Activated naive CD4-positive, alpha-beta T cell treated with anti-CD3 and anti-CD28 coated beads, Interleukin-2, amount 50 U/mL, for 24 hours (primary cell): ENCODE results near the gene HAUS5.
"Not testable (repeated sequence)": the region's sequence is repeated elsewhere in the genome, so short reads cannot be mapped to it uniquely, and the experiment has no call there.

Experiments used
- H3K27ac Mint-ChIP-seq: one replicate; pipeline ENCODE4 v1.8.0; 2021; ENCODE audit warnings: mild to moderate bottlenecking, mixed read lengths
- H3K27me3 Mint-ChIP-seq: one replicate; pipeline ENCODE4 v1.8.0; 2021; ENCODE audit warnings: mixed read lengths
- H3K36me3 Mint-ChIP-seq: one replicate; pipeline ENCODE4 v1.8.0; 2021; ENCODE audit warnings: mixed read lengths
- H3K4me1 Mint-ChIP-seq: one replicate; pipeline ENCODE4 v1.8.0; 2021; ENCODE audit warnings: mixed read lengths
- H3K4me3 Mint-ChIP-seq: one replicate; pipeline ENCODE4 v1.8.0; 2021; ENCODE audit warnings: mild to moderate bottlenecking, mixed read lengths
- H3K9me3 Mint-ChIP-seq: one replicate; pipeline ENCODE4 v1.8.0; 2021; ENCODE audit warnings: mixed read lengths

Gene HAUS5

DNA sequence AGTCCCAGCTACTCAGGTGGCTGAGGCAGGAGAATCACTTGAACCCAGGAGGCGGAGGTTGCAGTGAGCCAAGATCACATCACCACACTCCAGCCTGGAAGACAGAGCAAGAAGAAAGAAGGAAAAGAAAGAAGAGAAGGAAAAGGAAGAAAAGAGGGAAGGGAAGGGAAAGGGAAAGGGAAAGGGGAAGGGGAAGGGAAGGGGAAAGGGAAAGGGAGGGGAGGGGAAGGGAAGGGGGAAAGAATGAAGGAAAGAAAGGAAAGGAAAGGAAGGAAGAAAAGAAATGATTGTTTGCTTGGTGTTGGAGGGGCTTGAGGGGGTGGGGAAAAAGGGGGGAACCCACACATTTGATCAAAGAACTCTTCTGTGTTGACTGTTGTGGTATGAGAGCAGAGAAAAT is 16.6 kb upstream of the HAUS5 start:
- Mint-ChIP-seq H3K4me1 (no peaks in the 10 kb centered on the region), H3K27ac (no peak overlapping the region), H3K27me3 (peaks cover 3% of the 10 kb centered on the region), H3K4me3 (no peak overlapping the region), H3K9me3 (no peaks in the 10 kb centered on the region), H3K36me3 (no peaks in the 10 kb centered on the region)

DNA sequence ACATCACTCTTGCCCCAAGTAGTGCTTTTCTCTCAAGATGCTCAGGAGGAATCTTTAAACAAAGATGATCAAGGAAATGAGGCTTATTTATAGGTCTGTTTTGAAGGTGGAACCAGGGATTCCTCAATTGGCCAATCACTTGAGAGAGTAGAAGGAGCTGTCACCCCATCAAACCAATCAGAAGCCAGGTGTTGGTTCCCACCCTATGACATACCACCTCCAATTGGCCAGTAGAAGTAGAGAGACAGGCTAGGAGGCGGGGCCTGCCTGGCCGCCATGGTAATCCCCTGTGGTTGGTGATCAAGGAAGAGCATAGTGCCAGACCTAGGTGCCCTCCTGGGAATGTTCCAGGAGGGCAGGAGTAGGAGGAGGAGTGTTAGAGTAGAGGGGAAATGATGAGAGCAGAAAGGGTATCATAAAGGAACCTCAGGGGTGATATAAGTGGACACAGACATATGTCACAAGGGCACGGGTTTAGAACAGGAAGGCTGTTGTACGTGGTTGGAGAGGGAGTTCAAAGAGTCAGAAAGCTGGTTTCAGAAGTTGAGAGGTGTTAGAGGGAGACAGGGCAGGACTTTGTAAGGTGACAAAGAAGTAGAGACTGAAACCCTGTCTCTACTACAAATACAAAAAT is 16.1 kb upstream of the HAUS5 start:
- no peak overlapping the region for H3K4me3 Mint-ChIP-seq
- H3K9me3 Mint-ChIP-seq: no peaks in the 10 kb centered on the region
- H3K4me1 Mint-ChIP-seq: no peaks in the 10 kb centered on the region
- H3K27ac Mint-ChIP-seq: no peak overlapping the region
- H3K27me3 Mint-ChIP-seq: peaks cover 3% of the 10 kb centered on the region
- H3K36me3 Mint-ChIP-seq: no peaks in the 10 kb centered on the region

DNA sequence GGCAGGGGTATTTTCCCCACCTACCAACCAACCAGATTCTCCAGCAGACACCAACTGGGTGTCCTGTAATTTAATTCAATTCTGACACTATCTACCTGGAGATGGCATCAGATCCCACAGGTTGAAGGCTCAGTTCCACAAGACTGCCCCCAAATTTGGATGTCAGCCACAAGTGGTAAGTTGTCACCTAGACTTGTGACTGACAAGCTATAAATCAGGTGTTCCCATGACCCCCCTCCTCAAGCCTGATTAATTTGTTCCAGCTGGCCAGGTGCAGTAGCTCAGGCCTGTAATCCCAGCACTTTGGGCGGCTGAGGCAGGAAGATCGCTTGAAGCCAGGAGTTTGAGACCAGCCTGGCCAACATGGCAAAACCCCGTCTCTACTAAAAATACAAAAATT is 10.6 kb upstream of the HAUS5 start:
- Mint-ChIP-seq H3K27me3 (peaks cover 2% of the 10 kb centered on the region), H3K4me1 (no peaks in the 10 kb centered on the region), H3K4me3 (no peak overlapping the region), H3K36me3 (no peaks in the 10 kb centered on the region), H3K27ac (no peak overlapping the region), H3K9me3 (no peaks in the 10 kb centered on the region)

DNA sequence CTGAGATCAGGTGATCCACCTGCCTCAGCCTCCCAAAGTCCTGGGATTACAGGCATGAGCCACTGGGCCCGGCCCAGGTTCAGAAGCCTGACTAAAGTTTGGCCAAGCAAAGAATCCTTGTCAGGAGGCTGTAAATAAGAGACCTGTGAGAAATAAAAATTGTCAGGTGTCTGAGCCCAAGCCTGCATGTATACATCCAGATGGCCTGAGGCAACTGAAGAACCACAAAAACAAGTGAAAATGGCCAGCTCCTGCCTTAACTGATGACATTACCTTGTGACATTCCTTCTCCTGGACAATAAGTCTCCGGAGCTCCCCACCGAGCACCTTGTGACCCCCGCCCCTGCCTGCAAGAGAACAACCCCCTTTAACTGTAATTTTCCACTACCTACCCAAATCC is 8.1 kb upstream of the HAUS5 start:
- H3K27me3 Mint-ChIP-seq, H3K4me3 Mint-ChIP-seq, H3K4me1 Mint-ChIP-seq, H3K9me3 Mint-ChIP-seq, H3K36me3 Mint-ChIP-seq, H3K27ac Mint-ChIP-seq: not testable (repeated sequence)

DNA sequence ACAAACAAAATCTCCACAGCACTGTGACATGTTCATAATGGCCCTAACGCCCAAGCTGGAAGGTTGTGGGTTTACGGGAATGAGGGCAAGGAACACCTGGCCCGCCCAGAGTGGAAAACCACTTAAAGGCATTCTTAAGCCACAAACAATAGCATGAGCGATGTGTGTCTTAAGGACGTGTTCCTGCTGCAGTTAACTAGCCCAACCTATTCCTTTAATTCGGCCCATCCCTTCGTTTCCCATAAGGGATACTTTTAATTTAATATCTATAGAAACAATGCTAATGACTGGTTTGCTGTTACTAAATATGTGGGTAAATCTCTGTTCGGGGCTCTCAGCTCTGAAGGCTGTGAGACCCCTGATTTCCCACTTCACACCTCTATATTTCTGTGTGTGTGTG is 5.4 kb upstream of the HAUS5 start:
- not testable (repeated sequence) for H3K36me3 Mint-ChIP-seq, H3K9me3 Mint-ChIP-seq, H3K27ac Mint-ChIP-seq, H3K27me3 Mint-ChIP-seq, H3K4me3 Mint-ChIP-seq
- H3K4me1 Mint-ChIP-seq: peaks cover 21% of the 10 kb centered on the region

DNA sequence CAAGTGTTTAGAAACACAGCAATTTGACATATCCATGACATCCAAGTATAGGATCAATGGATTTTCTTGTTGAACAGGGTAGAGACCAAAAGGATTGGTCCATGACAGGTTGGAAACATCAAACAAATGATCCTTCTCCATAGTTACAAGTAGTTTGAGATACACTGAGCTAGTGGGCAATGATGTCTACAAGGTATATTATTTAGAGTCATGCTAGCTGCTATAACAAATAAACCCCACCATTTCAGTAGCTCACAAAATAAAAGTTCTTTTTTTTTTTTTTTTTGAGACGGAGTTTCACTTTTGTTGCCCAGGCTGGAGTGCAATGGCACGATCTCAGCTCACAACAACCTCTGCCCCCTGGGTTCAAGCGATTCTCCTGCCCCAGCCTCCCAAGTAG is 4.9 kb upstream of the HAUS5 start:
- Mint-ChIP-seq H3K27ac (no peak overlapping the region), H3K4me3 (no peak overlapping the region), H3K36me3 (no peaks in the 10 kb centered on the region), H3K27me3 (no peaks in the 10 kb centered on the region), H3K9me3 (peaks cover 6% of the 10 kb centered on the region), H3K4me1 (peaks cover 25% of the 10 kb centered on the region)

DNA sequence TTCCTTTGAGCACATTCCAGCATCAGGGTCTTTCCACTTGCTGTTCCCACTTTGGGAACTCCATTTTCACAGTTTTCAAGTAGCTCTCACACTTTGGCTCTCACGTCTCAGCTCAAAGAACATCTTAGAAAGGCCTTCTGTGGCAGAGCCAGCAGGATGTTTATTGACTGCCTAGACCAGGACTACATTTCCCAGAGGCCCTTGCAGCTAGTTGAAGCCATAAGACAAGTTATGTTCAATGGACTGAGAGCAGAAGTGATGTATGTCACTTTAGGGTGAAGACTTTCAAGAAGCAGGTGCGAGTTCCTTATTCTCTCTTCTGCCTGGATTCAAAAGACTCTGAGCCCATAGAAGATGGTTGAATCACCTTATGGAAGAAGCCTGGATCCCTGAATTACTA is 4.3 kb upstream of the HAUS5 start:
- Mint-ChIP-seq H3K4me1 (peaks cover 25% of the 10 kb centered on the region), H3K36me3 (no peaks in the 10 kb centered on the region), H3K4me3 (no peak overlapping the region), H3K9me3 (peaks cover 6% of the 10 kb centered on the region), H3K27me3 (no peaks in the 10 kb centered on the region), H3K27ac (peak overlapping the region; percentile 81)

DNA sequence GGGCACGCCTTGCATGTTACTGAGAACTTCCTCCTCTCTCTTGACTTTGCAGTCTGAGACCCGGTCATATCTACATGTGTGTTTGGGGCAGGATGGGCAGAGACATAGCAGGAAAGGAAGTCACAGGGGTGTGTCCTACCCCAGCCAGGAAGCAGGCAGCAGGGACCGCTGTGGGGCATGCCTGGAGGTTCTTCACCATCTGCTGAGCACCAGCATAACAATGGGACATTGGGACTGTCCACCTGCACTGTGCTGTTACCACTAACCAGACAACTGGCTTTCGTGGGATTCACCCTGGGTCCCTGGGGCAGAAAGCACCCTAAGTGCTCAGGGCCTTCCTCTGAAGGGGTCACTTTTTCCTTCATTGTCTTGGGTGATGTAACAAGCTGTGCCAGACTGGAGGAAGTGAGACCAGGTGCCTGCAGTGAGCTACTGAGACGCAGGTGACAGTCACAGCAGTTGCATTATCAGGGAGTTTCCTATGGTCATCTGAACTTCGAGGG is 2.6 kb upstream of the HAUS5 start:
- peaks cover 6% of the 10 kb centered on the region for H3K9me3 Mint-ChIP-seq
- no peaks in the 10 kb centered on the region for H3K36me3 Mint-ChIP-seq
- H3K4me1 Mint-ChIP-seq: peaks cover 32% of the 10 kb centered on the region
- peak overlapping the region; percentile 61 for H3K4me3 Mint-ChIP-seq
- H3K27me3 Mint-ChIP-seq: no peaks in the 10 kb centered on the region
- H3K27ac Mint-ChIP-seq: peak overlapping the region; percentile 95

DNA sequence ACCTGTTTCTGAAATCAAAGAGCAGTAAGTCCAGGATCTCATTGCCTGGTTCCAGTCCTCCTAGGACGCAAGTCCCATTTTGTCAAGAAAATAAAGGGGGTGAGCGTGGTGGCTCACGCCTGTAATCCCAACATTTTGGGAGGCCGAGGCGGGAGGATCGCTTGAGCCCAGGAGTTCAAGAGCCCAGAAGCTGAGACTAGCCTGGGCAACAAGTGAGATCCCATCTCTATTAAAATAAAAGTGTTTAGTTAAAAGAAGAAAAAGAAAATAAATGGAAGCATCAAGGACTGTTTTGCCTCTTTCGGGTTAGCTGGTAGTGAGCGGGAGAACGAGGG is 344 bp upstream of the HAUS5 start:
- Mint-ChIP-seq H3K27ac (peak overlapping the region; percentile 98), H3K27me3 (no peaks in the 10 kb centered on the region), H3K4me1 (peaks cover 32% of the 10 kb centered on the region), H3K36me3 (peaks cover 3% of the 10 kb centered on the region), H3K9me3 (peaks cover 6% of the 10 kb centered on the region), H3K4me3 (peak overlapping the region; percentile 89)

DNA sequence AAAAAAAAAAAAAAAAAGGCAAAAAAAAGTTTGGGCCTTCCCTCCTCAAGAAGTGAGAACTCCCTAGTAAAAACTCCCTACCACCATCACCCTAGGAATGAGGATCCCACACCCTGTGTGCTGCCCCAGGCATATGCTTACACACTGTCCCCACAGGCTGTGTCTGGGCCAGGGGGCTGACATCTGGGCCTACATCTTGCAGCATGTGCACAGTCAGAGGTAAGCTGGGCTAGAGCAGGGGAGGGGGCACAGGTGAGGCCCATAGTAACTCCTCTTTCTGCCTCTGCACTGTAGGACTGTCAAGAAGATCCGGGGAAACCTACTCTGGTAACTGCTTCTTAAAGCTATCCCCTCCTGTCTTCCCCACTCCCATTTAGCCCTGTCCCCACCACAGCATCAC is 1.0 kb downstream of the HAUS5 start:
- H3K9me3 Mint-ChIP-seq: peaks cover 2% of the 10 kb centered on the region
- H3K27ac Mint-ChIP-seq: peak overlapping the region; percentile 62

DNA sequence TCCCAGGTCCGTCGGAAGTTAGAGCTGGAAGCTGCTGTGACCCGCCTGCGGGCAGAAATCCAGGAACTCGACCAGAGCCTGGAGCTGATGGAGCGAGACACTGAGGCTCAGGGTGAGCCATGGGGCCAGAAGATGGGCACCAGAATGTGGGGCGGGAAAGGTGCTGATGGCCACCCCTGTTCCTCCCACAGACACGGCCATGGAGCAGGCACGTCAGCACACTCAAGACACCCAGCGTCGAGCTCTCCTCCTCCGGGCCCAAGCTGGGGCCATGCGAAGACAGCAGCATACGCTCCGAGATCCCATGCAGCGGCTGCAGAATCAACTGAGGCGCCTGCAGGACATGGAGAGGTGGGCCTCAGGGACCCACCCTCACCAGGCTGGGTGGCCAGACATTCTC is 2.5 kb downstream of the HAUS5 start:
- peaks cover 3% of the 10 kb centered on the region for H3K36me3 Mint-ChIP-seq
- H3K27me3 Mint-ChIP-seq: no peaks in the 10 kb centered on the region
- no peak overlapping the region for H3K27ac Mint-ChIP-seq

More for the DNA sequence above, 1.0 kb downstream of the HAUS5 start:
- H3K4me3 Mint-ChIP-seq: peak overlapping the region; percentile 89
- H3K36me3 Mint-ChIP-seq: peaks cover 3% of the 10 kb centered on the region
- H3K4me1 Mint-ChIP-seq: peaks cover 30% of the 10 kb centered on the region
- H3K27me3 Mint-ChIP-seq: no peaks in the 10 kb centered on the region

DNA sequence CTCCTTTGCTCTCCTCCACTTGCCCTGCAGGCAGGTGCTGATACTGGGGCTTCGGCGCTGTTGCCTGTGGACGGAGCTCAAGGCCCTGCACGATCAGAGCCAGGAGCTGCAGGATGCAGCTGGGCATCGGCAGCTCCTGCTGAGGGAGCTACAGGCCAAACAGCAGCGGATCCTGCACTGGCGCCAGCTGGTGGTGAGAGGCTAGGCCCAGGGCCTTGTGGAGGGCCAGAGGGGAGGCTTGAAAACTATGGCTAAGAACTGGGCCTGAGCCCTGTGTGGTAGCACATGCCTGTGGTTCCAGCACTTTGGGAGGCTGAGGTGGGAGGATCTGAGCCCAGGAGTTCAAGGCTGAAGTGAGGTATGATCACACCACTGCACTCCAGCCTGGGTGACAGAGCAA is 6.3 kb downstream of the HAUS5 start:
- H3K27ac Mint-ChIP-seq: no peak overlapping the region
- peaks cover 1% of the 10 kb centered on the region for H3K4me1 Mint-ChIP-seq
- no peaks in the 10 kb centered on the region for H3K9me3 Mint-ChIP-seq
- peaks cover 5% of the 10 kb centered on the region for H3K36me3 Mint-ChIP-seq
- no peaks in the 10 kb centered on the region for H3K27me3 Mint-ChIP-seq
- H3K4me3 Mint-ChIP-seq: no peak overlapping the region

More for the DNA sequence above, 2.5 kb downstream of the HAUS5 start:
- H3K9me3 Mint-ChIP-seq: no peaks in the 10 kb centered on the region
- H3K4me3 Mint-ChIP-seq: no peak overlapping the region
- H3K4me1 Mint-ChIP-seq: peaks cover 20% of the 10 kb centered on the region

DNA sequence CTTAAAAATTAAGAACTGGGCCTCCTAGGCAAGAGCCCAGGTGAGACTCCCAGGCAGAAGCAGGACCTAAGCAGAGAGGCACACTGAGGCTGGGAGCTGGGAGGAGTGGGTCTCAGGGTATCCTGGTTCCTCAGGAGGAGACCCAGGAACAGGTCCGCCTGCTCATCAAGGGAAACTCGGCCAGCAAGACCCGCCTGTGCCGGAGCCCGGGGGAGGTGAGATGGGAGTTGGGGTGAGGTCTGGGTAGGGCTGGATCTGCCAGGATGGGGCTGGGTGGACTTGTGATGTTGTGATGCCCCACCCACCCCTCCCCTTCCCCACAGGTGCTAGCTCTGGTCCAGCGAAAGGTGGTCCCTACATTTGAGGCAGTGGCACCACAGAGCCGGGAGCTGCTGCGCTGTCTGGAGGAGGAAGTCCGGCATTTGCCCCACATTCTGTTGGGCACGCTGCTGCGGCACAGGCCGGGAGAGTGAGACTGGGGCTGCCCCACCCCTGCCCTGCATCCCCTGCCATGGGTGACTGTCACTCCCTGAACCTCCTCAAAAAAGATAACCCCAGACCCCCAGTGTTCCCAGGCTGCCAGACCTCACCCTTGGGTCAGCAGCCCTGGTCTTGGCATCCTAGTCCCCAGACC is 6.9 kb downstream of the HAUS5 start:
- H3K4me3 Mint-ChIP-seq: no peak overlapping the region
- no peaks in the 10 kb centered on the region for H3K4me1 Mint-ChIP-seq
- H3K9me3 Mint-ChIP-seq: no peaks in the 10 kb centered on the region
- H3K27ac Mint-ChIP-seq: no peak overlapping the region
- H3K36me3 Mint-ChIP-seq: peaks cover 5% of the 10 kb centered on the region
- H3K27me3 Mint-ChIP-seq: no peaks in the 10 kb centered on the region

DNA sequence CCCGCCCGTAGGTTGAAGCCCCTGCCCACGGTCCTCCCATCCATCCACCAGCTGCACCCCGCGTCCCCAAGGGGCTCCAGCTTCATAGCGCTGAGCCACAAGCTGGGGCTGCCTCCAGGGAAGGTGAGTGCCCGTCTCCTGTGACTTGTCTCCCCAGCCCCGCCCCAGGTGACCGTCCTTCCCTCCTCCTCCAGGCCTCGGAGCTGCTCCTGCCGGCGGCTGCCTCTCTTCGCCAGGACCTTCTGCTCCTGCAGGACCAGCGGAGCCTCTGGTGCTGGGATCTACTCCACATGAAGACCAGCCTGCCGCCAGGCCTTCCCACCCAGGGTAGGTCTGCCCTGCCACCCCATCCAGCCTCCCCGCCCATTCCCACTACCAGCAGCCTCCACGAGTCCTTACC is 7.5 kb downstream of the HAUS5 start:
- no peaks in the 10 kb centered on the region for H3K4me1 Mint-ChIP-seq
- H3K9me3 Mint-ChIP-seq: no peaks in the 10 kb centered on the region
- H3K27ac Mint-ChIP-seq: no peak overlapping the region
- H3K4me3 Mint-ChIP-seq: no peak overlapping the region
- H3K36me3 Mint-ChIP-seq: peaks cover 5% of the 10 kb centered on the region
- no peaks in the 10 kb centered on the region for H3K27me3 Mint-ChIP-seq

DNA sequence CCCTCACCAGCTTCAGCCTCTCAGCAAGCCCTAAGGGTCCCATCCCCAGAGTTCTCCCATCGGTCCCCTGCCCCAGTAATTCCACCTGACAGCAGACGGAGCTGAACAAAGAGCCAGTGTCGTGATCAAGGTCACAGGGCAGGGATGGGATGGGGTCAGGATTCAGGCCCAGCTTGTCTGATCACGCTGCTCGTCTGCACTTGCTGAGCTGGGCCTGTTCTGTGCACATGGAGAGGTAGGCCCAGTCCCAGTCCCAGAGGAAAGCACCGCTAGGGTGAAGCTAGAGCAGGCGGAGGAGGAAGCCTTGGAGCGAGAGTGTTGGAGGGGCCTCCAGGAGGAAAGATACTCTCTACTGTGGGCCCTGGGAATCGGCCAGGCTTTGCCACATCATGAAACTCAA is 9.2 kb downstream of the HAUS5 start:
- Mint-ChIP-seq H3K27me3 (no peaks in the 10 kb centered on the region), H3K27ac (peak overlapping the region; percentile 15), H3K4me3 (no peak overlapping the region), H3K9me3 (no peaks in the 10 kb centered on the region), H3K4me1 (no peaks in the 10 kb centered on the region), H3K36me3 (peaks cover 2% of the 10 kb centered on the region)

DNA sequence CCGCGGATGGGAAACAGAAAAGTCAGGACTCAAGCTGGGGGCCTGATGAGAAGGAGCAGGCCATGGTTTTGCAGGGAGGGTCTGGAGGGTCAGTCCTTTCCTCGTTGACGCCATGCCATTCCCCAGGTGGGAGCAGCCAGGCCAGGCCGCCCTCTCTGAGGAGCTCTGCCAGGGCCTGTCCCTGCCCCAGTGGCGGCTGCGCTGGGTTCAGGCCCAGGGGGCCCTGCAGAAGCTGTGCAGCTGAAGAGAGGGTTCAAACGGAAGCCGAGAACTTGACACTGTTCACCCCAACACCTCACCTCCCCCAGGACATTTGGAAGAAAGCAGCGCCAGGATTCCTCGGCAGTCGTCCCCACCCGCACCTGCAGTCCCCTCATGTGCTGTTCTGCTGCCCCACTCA is 10.2 kb downstream of the HAUS5 start:
- no peaks in the 10 kb centered on the region for H3K4me1 Mint-ChIP-seq
- no peak overlapping the region for H3K4me3 Mint-ChIP-seq
- no peaks in the 10 kb centered on the region for H3K9me3 Mint-ChIP-seq
- no peak overlapping the region for H3K27ac Mint-ChIP-seq
- no peaks in the 10 kb centered on the region for H3K27me3 Mint-ChIP-seq
- peaks cover 2% of the 10 kb centered on the region for H3K36me3 Mint-ChIP-seq
